Epithelial cell of proximal tubule (primary cell): ENCODE measurements around the gene ZDHHC14. TPM values are rescaled to one million over a fixed set of nuclear protein-coding genes. Genes with fewer than 3 reads are reported as not detected.

ENCODE experiments used
- DNase-seq: peaks from one replicate; pipeline ENCODE4 v3.0.0-alpha.2; 2011; ENCODE audit warnings: low read depth
- H3K4me3 ChIP-seq: 2 replicates; pipeline ENCODE4 v1.5.1; 2011; ENCODE audit warnings: low read depth, mild to moderate bottlenecking, low read length
- total RNA-seq: library from RNA; depleted of rRNA; stranded (reverse); fragments of >200 nt; gene quantifications from 2 replicates; pipeline ENCODE4 v1.2.3, GENCODE V29; 2015
- TF ChIP-seq, protein P1 (sequence below): conservative IDR thresholded peaks from 2 replicates; pipeline ENCODE4 v1.5.1; 2012; ENCODE audit warnings: low read depth, mild to moderate bottlenecking, low read length

Gene ZDHHC14
- total RNA-seq, 1 donor from 2014 or later = 21.4 TPM

DNA sequence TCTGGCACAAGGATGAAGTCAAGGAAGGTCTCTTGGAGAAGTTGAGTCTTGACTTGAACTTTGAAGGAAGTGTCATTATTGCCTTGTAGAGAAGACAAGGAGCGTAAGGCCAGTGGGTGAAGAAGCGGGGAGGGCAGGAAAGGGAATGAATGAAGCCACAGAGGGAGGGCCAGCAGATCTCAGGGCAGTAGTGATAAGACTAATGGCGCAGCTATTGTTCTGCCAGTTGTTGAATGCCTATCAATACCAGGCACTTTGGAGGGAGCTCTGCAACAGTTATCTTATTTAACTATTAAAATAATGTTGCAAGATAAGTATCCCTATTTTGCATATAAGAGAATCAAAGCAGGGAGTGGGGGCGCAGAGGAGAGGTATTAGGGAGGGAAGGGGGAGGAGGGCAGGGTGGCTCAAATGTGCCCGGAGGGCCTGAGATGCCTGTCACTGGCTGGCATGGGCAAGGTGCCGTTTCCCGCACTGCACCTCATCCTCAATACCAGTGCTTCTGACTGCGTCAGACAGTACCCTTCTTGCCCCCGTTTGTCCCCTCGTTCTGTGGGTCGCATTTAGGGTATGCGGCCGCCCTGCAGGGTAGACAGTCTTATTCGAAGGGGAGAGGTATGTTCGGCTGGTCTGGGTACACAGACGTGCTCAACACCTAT is 109.8 kb downstream of the ZDHHC14 start:
- no peak for DNase-seq
- TF ChIP-seq, protein P1, sequence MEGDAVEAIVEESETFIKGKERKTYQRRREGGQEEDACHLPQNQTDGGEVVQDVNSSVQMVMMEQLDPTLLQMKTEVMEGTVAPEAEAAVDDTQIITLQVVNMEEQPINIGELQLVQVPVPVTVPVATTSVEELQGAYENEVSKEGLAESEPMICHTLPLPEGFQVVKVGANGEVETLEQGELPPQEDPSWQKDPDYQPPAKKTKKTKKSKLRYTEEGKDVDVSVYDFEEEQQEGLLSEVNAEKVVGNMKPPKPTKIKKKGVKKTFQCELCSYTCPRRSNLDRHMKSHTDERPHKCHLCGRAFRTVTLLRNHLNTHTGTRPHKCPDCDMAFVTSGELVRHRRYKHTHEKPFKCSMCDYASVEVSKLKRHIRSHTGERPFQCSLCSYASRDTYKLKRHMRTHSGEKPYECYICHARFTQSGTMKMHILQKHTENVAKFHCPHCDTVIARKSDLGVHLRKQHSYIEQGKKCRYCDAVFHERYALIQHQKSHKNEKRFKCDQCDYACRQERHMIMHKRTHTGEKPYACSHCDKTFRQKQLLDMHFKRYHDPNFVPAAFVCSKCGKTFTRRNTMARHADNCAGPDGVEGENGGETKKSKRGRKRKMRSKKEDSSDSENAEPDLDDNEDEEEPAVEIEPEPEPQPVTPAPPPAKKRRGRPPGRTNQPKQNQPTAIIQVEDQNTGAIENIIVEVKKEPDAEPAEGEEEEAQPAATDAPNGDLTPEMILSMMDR = no peak
- no peak overlapping the region for H3K4me3 ChIP-seq

DNA sequence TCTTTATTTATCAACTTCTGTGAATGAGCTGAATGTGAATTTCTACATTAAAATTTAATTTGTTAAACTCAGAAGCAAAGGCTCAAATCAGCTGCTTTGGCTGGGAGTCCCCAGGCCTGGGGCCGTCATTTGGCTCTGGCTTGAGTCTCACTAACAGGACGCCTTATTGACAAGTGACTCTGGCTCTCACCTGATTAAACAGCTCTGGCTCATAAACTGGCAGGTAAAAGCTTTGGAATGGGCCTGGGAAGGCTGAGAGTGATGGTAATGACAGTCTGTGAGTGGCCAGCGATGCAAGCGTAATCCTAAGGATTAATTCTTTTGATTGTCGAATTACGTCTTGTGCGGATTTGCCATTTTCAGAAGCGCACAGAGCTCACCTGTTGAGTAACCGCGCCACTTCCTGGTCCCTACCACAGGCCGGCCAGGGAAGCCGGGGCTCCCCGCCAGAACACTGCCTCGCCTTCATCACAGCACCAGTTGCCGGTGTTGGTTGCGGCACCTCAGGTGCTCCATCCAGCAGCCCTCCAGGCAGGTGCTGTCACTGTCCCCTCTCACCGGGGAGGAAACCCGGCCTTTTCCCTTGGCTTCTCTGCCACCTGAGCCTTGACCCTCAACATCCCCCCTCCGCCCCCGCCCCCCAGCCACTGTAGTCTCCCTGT is 110.7 kb downstream of the ZDHHC14 start:
- H3K4me3 ChIP-seq = no peak overlapping the region
- TF ChIP-seq, protein P1 = no peak
- no peak for DNase-seq

DNA sequence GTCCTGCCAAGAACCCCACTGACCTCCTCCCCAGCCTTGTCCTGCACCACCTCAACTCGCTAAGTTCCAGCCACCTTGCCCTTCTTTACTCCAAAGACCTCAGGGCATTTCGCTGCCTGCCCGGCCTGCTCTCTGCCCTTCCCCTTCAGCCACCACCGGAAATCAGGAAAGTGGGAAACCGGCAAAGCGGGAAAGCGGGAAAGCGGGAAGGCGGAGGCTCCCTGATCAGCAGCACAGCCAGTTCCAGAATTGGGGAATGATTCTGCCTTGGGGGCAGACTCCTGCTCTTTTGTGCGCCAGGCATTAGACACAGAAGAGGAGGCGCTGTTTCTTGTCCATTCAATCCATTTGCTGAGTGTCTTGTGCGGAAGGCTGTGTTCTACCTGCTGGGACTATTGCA is 111.3 kb downstream of the ZDHHC14 start:
- DNase-seq = no peak
- H3K4me3 ChIP-seq = no peak overlapping the region
- TF ChIP-seq, protein P1 = no peak

DNA sequence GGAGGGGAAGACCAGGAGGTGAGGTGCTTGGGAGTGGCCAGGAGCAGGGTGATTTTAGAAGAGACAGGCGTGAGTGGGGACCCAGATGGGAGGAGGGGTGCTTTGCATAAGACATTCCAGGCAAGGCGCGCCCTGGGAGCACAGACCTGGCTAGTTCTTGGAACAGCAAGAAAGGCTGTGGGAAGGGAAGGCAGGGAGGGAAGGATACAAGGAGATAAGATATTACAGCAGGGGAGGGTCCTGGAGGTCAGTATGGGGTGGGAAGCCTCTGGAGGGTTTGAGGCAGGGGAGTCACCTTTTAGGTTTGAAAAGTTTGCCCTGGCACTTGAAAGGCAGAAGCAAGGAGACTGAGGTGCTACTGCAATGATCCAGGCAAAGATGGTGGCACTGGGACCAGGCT is 111.8 kb downstream of the ZDHHC14 start:
- TF ChIP-seq, protein P1 = no peak
- no peak overlapping the region for H3K4me3 ChIP-seq
- DNase-seq = no peak

DNA sequence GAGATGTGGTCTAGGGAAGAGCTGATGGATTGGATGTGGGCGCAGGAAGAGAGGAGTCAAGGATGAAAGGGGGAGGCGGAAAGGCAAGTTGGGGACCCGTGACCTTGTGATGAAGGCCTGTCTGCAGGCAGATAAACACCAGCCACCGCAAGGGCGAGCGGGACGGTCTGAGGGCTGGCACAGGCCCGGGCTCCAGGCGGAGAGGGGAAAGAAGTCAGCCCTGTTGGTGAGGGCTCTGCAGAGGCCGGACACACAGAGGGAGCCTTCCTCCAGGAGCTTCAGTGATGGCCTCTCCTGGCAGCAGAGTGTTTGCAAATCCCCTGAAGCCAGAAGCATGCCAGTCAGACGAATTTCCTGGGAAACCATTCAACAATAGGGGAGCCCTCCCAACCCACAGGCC is 112.2 kb downstream of the ZDHHC14 start:
- H3K4me3 ChIP-seq = no peak overlapping the region
- TF ChIP-seq, protein P1 = no peak
- no peak for DNase-seq

DNA sequence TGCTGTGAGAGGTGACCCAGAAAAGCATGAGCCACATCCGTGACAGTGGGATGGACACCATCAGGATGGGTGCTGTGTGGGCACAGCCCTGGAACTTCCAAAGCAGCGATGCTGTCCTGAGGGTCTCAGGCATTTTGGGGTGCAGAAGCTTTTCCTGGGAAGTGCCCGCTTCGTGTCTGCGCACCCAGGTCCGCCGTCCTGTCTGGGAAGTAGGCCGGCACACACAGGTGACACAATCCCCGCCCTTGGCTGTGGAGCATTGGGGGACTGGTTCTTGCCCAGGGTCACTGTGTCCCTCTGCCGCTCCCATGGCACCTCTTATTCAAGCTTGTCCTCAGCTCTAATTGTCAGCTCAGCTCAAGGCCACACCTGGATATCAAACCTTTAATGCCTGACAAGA is 112.6 kb downstream of the ZDHHC14 start:
- no peak overlapping the region for H3K4me3 ChIP-seq
- no peak for DNase-seq
- TF ChIP-seq, protein P1 = no peak
